WTC11 (cell line): Measurements from ENCODE around the gene BMPR1B. TPM values are rescaled to one million over a fixed set of nuclear protein-coding genes. Genes with fewer than 3 reads are reported as not detected.

Experiments
- ATAC-seq: fragments of 200-7000 bp; cut with Tn5 transposase; 2 replicates; pipeline ENCODE4 v1.10.0; 2021; ENCODE audit warnings: mild to moderate bottlenecking, moderate library complexity
- CTCF ChIA-PET: fragments of 300-600 bp; sonication (Branson Sonifier 250); formaldehyde crosslinking; loops from one replicate; lab custom pipeline; 2021; ENCODE audit warnings: antibody characterized with exemption; lab: Charles Lee
- POLR2A ChIA-PET: fragments of 350-600 bp; sonication (Branson Sonifier 250); formaldehyde crosslinking; loops from one replicate; lab custom pipeline; 2021; ENCODE audit warnings: antibody characterized with exemption; lab: Charles Lee
- DNase-seq: peaks from one replicate; pipeline ENCODE4 v3.0.0; 2021; ENCODE audit warnings: low spot score
- H3K27ac Mint-ChIP-seq: 2 replicates; pipeline ENCODE4 v1.8.0; 2021; ENCODE audit warnings: mixed read lengths
- H3K27me3 Mint-ChIP-seq: 2 replicates; pipeline ENCODE4 v1.8.0; 2021; ENCODE audit warnings: low read depth, mild to moderate bottlenecking, moderate library complexity, mixed read lengths
- H3K36me3 Mint-ChIP-seq: 2 replicates; pipeline ENCODE4 v1.8.0; 2021; ENCODE audit warnings: mixed read lengths
- H3K4me1 Mint-ChIP-seq: 2 replicates; pipeline ENCODE4 v1.8.0; 2022; ENCODE audit warnings: mixed read lengths
- H3K4me3 Mint-ChIP-seq: 2 replicates; pipeline ENCODE4 v1.8.0; 2021; ENCODE audit warnings: mild to moderate bottlenecking, moderate library complexity, mixed read lengths
- H3K9me3 Mint-ChIP-seq: 2 replicates; pipeline ENCODE4 v1.8.0; 2021; ENCODE audit warnings: mixed read lengths
- ESRRA ChIP-seq: sonication (generic); formaldehyde crosslinking; IDR thresholded peaks from 2 replicates; pipeline ENCODE4 v1.8.1; 2022; ENCODE audit warnings: mild to moderate bottlenecking, missing genetic modification reagents, borderline replicate concordance
- FOXJ3 ChIP-seq: sonication (generic); formaldehyde crosslinking; IDR thresholded peaks from 2 replicates; pipeline ENCODE4 v1.9.0; 2021; ENCODE audit warnings: missing genetic modification reagents, mild to moderate bottlenecking, borderline replicate concordance
- HMGXB4 ChIP-seq: sonication (generic); formaldehyde crosslinking; IDR thresholded peaks from 2 replicates; pipeline ENCODE4 v1.8.1; 2023; ENCODE audit warnings: mild to moderate bottlenecking, moderate library complexity, missing genetic modification reagents
- NR3C1 ChIP-seq: sonication (generic); formaldehyde crosslinking; conservative IDR thresholded peaks from 2 replicates; pipeline ENCODE4 v1.8.1; 2023; ENCODE audit warnings: low read depth, mild to moderate bottlenecking, missing genetic modification reagents
- OVOL2 ChIP-seq: fragments of 250-450 bp; sonication (Bioruptor Pico); IDR thresholded peaks from 2 replicates; pipeline ENCODE4 v1.9.0; 2021; ENCODE audit warnings: mild to moderate bottlenecking, borderline replicate concordance
- PRDM15 ChIP-seq: sonication (generic); formaldehyde crosslinking; IDR thresholded peaks from 2 replicates; pipeline ENCODE4 v1.8.0; 2022; ENCODE audit warnings: missing genetic modification reagents
- RELA ChIP-seq: sonication (generic); formaldehyde crosslinking; IDR thresholded peaks from 2 replicates; pipeline ENCODE4 v1.8.1; 2022; ENCODE audit warnings: missing genetic modification reagents, mild to moderate bottlenecking, borderline replicate concordance
- RORB ChIP-seq: fragments of 250-450 bp; sonication (Bioruptor Pico); IDR thresholded peaks from 2 replicates; pipeline ENCODE4 v1.9.0; 2021; ENCODE audit warnings: mild to moderate bottlenecking
- SMAD4 ChIP-seq: sonication (generic); formaldehyde crosslinking; IDR thresholded peaks from 2 replicates; pipeline ENCODE4 v1.8.0; 2022; ENCODE audit warnings: mild to moderate bottlenecking, missing genetic modification reagents
- SP1 ChIP-seq: sonication (generic); formaldehyde crosslinking; conservative IDR thresholded peaks from 2 replicates; pipeline ENCODE4 v1.8.1; 2022; ENCODE audit warnings: missing genetic modification reagents
- TCF7 ChIP-seq: sonication (generic); formaldehyde crosslinking; IDR thresholded peaks from 2 replicates; pipeline ENCODE4 v1.8.0; 2022; ENCODE audit warnings: mild to moderate bottlenecking, low read depth, missing genetic modification reagents, moderate library complexity
- ZBTB21 ChIP-seq: sonication (generic); formaldehyde crosslinking; IDR thresholded peaks from 2 replicates; pipeline ENCODE4 v1.8.1; 2023; ENCODE audit warnings: mild to moderate bottlenecking, missing genetic modification reagents, borderline replicate concordance
- ZNF138 ChIP-seq: sonication (generic); formaldehyde crosslinking; conservative IDR thresholded peaks from 2 replicates; pipeline ENCODE4 v1.8.1; 2022; ENCODE audit warnings: mild to moderate bottlenecking, moderate library complexity, missing genetic modification reagents
- ZNF219 ChIP-seq: sonication (generic); formaldehyde crosslinking; IDR thresholded peaks from 2 replicates; pipeline ENCODE4 v1.8.0; 2023; ENCODE audit warnings: missing genetic modification reagents, mild to moderate bottlenecking, borderline replicate concordance
- ZNF232 ChIP-seq: sonication (generic); formaldehyde crosslinking; IDR thresholded peaks from 2 replicates; pipeline ENCODE4 v1.8.0; 2022; ENCODE audit warnings: mild to moderate bottlenecking, missing genetic modification reagents
- ZNF396 ChIP-seq: fragments of 250-450 bp; sonication (Bioruptor Pico); IDR thresholded peaks from 2 replicates; pipeline ENCODE4 v1.8.0; 2021; ENCODE audit warnings: mild to moderate bottlenecking, moderate library complexity, borderline replicate concordance
- ZNF671 ChIP-seq: fragments of 250-450 bp; sonication (Bioruptor Pico); IDR thresholded peaks from 2 replicates; pipeline ENCODE4 v1.8.0; 2021; ENCODE audit warnings: mild to moderate bottlenecking
- total RNA-seq: library from RNA; stranded (reverse); gene quantifications from 3 replicates; pipeline ENCODE4 v1.2.3, GENCODE V29; 2021
- TF ChIP-seq, protein P1 (sequence below): sonication (generic); formaldehyde crosslinking; IDR thresholded peaks from 2 replicates; pipeline ENCODE4 v1.8.1; 2023; ENCODE audit warnings: mild to moderate bottlenecking, missing genetic modification reagents, moderate library complexity
- TF ChIP-seq, protein P2 (sequence below): sonication (generic); formaldehyde crosslinking; IDR thresholded peaks from 2 replicates; pipeline ENCODE4 v1.8.0; 2023; ENCODE audit warnings: mild to moderate bottlenecking, missing genetic modification reagents
- TF ChIP-seq, protein P3 (sequence below): fragments of 250-450 bp; sonication (Bioruptor Pico); IDR thresholded peaks from 2 replicates; pipeline ENCODE4 v1.9.0; 2021; ENCODE audit warnings: mild to moderate bottlenecking, borderline replicate concordance

BMPR1B gene
- total RNA-seq, 1 experiment from 2014 or later = 0.77 TPM

- Mint-ChIP-seq H3K4me1 (0 out of 2 replicates have a peak, but pooled peaks cover 4% of the 10 kb centered on the region), H3K27ac (no peak overlapping the region), H3K9me3 (no peaks in the 10 kb centered on the region), H3K4me3 (no peak overlapping the region), H3K27me3 (no peaks in the 10 kb centered on the region), H3K36me3 (no peaks in the 10 kb centered on the region)
- ChIA-PET CTCF (no interaction called here), POLR2A (no interaction called here)
- no peak for ATAC-seq
- DNase-seq = no peak
- TF ChIP-seq, protein P1, sequence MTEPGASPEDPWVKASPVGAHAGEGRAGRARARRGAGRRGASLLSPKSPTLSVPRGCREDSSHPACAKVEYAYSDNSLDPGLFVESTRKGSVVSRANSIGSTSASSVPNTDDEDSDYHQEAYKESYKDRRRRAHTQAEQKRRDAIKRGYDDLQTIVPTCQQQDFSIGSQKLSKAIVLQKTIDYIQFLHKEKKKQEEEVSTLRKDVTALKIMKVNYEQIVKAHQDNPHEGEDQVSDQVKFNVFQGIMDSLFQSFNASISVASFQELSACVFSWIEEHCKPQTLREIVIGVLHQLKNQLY (CRISPR knock-in tag) = no peak
- TF ChIP-seq, protein P2, sequence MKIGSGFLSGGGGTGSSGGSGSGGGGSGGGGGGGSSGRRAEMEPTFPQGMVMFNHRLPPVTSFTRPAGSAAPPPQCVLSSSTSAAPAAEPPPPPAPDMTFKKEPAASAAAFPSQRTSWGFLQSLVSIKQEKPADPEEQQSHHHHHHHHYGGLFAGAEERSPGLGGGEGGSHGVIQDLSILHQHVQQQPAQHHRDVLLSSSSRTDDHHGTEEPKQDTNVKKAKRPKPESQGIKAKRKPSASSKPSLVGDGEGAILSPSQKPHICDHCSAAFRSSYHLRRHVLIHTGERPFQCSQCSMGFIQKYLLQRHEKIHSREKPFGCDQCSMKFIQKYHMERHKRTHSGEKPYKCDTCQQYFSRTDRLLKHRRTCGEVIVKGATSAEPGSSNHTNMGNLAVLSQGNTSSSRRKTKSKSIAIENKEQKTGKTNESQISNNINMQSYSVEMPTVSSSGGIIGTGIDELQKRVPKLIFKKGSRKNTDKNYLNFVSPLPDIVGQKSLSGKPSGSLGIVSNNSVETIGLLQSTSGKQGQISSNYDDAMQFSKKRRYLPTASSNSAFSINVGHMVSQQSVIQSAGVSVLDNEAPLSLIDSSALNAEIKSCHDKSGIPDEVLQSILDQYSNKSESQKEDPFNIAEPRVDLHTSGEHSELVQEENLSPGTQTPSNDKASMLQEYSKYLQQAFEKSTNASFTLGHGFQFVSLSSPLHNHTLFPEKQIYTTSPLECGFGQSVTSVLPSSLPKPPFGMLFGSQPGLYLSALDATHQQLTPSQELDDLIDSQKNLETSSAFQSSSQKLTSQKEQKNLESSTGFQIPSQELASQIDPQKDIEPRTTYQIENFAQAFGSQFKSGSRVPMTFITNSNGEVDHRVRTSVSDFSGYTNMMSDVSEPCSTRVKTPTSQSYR (CRISPR knock-in tag) = no peak
- TF ChIP-seq PRDM15 (CRISPR knock-in tag) = no peak
- no peak for TF ChIP-seq ZNF219 (CRISPR knock-in tag)
- TF ChIP-seq RORB (CRISPR knock-in tag) = no peak
Measured at GRCh38 chr4:95114521-95114920, 356.8 kb downstream of the BMPR1B start.

DNA sequence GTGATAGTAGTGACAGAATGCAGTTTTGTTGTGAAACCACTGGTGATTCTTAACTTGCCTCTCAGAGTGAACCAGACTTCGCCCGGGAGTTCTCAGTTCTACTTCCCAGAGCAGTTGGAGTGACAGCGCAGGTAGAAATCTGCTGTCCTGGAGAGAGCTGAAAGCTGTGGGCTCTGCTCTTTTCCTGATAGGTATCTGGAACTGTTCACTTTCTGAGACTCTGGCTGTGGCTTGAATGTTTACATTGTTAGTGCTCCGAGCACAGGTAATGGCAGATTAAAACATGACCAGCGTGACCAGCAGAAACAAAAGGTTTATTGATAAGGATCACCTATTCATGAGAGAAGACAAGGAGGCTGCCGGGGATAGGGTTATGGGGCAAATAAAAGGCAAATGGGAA is 360.7 kb downstream of the BMPR1B start:
- H3K27ac Mint-ChIP-seq = no peak overlapping the region
- no peaks in the 10 kb centered on the region for H3K9me3 Mint-ChIP-seq
- ChIA-PET CTCF (no interaction called here), POLR2A (no interaction called here)
- no peak overlapping the region for H3K4me3 Mint-ChIP-seq
- ATAC-seq = no peak
- TF ChIP-seq ZNF219 (CRISPR knock-in tag) = no peak
- no peak for TF ChIP-seq SMAD4 (CRISPR knock-in tag)
- no peak for TF ChIP-seq ZNF138
- TF ChIP-seq NR3C1 (CRISPR knock-in tag) = no peak
- no peak for TF ChIP-seq ZNF671 (CRISPR knock-in tag)
- TF ChIP-seq ZNF396 (CRISPR knock-in tag) = no peak
- no peak for TF ChIP-seq OVOL2 (CRISPR knock-in tag)
- no peak for TF ChIP-seq ESRRA
- TF ChIP-seq, protein P3, sequence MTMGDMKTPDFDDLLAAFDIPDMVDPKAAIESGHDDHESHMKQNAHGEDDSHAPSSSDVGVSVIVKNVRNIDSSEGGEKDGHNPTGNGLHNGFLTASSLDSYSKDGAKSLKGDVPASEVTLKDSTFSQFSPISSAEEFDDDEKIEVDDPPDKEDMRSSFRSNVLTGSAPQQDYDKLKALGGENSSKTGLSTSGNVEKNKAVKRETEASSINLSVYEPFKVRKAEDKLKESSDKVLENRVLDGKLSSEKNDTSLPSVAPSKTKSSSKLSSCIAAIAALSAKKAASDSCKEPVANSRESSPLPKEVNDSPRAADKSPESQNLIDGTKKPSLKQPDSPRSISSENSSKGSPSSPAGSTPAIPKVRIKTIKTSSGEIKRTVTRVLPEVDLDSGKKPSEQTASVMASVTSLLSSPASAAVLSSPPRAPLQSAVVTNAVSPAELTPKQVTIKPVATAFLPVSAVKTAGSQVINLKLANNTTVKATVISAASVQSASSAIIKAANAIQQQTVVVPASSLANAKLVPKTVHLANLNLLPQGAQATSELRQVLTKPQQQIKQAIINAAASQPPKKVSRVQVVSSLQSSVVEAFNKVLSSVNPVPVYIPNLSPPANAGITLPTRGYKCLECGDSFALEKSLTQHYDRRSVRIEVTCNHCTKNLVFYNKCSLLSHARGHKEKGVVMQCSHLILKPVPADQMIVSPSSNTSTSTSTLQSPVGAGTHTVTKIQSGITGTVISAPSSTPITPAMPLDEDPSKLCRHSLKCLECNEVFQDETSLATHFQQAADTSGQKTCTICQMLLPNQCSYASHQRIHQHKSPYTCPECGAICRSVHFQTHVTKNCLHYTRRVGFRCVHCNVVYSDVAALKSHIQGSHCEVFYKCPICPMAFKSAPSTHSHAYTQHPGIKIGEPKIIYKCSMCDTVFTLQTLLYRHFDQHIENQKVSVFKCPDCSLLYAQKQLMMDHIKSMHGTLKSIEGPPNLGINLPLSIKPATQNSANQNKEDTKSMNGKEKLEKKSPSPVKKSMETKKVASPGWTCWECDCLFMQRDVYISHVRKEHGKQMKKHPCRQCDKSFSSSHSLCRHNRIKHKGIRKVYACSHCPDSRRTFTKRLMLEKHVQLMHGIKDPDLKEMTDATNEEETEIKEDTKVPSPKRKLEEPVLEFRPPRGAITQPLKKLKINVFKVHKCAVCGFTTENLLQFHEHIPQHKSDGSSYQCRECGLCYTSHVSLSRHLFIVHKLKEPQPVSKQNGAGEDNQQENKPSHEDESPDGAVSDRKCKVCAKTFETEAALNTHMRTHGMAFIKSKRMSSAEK (CRISPR knock-in tag) = no peak
- TF ChIP-seq ZBTB21 (CRISPR knock-in tag) = no peak
- no peak for TF ChIP-seq SP1 (CRISPR knock-in tag)
- TF ChIP-seq TCF7 (CRISPR knock-in tag) = no peak
- no peak for TF ChIP-seq ZNF232
- no peak for TF ChIP-seq RELA (CRISPR knock-in tag)
- no peak for TF ChIP-seq HMGXB4
- TF ChIP-seq FOXJ3 (CRISPR knock-in tag) = no peak
- no peaks in the 10 kb centered on the region for H3K36me3 Mint-ChIP-seq
- DNase-seq = no peak
- H3K4me1 Mint-ChIP-seq = 0 out of 2 replicates have a peak, but pooled peaks cover 4% of the 10 kb centered on the region
- H3K27me3 Mint-ChIP-seq = no peaks in the 10 kb centered on the region
